Erythroblast (primary cell): ENCODE measurements around the gene SULT1E1.
"Not testable (repeated sequence)": the region's sequence is repeated elsewhere in the genome, so short reads cannot be mapped to it uniquely, and the experiment has no call there.

Experiments used
- DNase-seq, 2 experiments: peaks; one replicate each; lab custom pipeline; 2025; lab: John Stamatoyannopoulos, UW
- GATA1 ChIP-seq: IDR thresholded peaks from 2 replicates; pipeline ENCODE4 v1.6.1; 2011; ENCODE audit warnings: low read depth, mild to moderate bottlenecking, control low read depth, low read length, moderate library complexity
- POLR2A ChIP-seq: IDR thresholded peaks from 2 replicates; pipeline ENCODE4 v1.6.1; 2011; ENCODE audit warnings: mild to moderate bottlenecking, low read length

SULT1E1 gene

DNA sequence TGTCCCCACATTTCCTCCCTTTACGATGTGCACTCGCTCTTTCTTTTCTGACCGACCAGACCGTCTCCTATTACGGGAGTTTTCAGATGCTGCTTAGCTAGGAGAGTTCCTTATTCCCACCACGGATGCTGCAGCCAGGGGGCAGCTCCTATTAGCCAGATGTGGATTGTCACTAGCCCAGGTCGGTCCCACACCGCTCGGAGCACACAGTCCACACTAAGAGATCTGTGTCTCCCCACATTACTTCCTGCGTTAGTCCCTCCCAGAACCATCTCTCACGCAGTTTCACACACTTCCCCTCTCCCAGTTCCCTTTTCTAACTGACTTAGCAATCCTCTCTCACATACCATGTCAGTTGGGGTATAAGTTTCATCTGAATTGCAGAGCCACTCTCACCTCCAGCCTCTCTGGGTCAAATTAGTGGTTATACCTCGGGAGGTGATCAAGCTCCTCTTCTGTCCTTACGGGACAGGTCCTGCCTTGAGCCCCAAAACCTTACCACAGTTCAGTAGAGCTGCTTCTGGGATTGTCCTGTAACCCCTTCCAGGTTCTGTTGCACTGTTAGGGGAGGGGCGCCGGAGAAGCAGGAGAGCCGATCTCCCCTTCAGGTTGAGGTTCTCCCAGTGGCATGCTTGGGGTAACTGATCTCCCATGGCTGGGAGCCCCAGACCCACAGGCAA lies 28.2 kb downstream of the SULT1E1 start:
- TF ChIP-seq GATA1 (no peak), POLR2A (no peak)
- DNase-seq = peak; percentile 35 to 37

- TF ChIP-seq GATA1 (no peak), POLR2A (no peak)
- no peak for DNase-seq
These were observed 28.7 kb downstream of the SULT1E1 start for GRCh38 chr4:69831270-69831627.

GRCh38 chr4:69830560-69831269 lies 29.2 kb downstream of the SULT1E1 start:
- peak; percentile 7 to 14 for DNase-seq

GRCh38 chr4:69830192-69830559 lies 29.8 kb downstream of the SULT1E1 start:
- no peak for DNase-seq
- TF ChIP-seq POLR2A = no peak
- no peak for TF ChIP-seq GATA1

More at GRCh38 chr4:69830560-69831269, 29.2 kb downstream of the SULT1E1 start:
- no peak for TF ChIP-seq POLR2A
- TF ChIP-seq GATA1 = no peak

DNA sequence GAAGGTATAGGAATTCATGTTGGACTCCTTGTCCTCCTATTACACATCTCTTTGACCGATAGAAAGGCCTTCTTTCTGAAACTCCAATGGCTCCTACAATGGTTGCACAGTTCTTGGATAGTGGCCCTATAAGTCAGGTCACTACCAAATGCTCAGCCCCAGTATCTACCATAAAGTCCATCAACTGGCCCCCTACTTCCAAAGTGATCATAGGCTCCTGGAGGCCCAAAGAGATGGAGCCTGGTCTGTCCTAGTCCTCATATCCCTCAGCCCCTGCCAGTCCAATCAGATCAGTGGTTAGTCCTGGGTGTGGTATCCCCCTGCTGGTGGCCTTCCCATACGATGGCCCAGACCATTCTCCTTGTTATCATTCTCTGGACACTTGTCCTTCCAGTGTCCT lies 30.3 kb downstream of the SULT1E1 start:
- DNase-seq = peak in 1 of 2 experiments; percentile 3

DNA sequence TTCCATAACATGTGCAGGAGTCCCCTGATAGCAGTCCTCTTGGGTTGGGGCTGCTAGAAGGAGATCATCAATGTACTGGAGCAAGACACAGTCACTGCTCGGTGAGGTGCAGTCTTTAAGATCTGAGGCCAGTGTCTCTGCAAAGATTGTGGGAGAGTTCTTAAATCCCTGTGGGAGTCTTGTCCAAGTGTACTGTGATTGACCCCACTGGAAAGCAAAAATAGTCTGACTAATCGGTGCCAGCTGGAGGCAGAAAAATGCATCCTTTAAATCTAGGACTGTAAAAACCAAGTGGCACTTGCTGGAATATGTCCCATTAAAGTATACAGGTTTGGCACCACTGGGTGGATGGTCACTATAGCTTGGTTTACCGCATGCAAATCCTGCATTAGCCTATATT lies 31.1 kb downstream of the SULT1E1 start:
- no peak for TF ChIP-seq GATA1
- no peak for TF ChIP-seq POLR2A
- no peak for DNase-seq

More for the DNA sequence above, 30.3 kb downstream of the SULT1E1 start:
- TF ChIP-seq GATA1 (no peak), POLR2A (no peak)

- DNase-seq = not testable (repeated sequence)
These were observed 34.9 kb downstream of the SULT1E1 start for GRCh38 chr4:69825056-69825455.

GRCh38 chr4:69823481-69824186 lies 36.3 kb downstream of the SULT1E1 start:
- no peak for TF ChIP-seq GATA1
- TF ChIP-seq POLR2A = no peak
- peak; percentile 26 to 30 for DNase-seq

DNA sequence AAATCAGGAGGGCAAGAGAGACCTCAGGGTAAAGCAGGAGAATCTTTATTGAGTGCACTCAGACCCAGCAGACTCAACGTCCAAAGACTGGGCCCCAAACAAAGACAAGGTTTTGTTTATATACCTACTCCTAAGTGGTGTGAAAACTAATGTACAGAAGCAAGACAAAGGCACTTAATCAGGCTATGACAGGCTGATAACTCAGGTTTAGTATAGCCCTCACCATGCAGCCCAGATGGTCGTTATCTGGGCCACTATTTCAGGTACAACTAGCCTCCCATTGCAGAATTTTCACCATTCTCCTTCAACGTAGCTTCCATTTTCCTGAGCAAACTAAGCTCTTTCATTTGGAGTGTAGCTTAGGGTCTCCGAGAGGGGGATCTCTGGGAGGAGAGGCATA lies 36.9 kb downstream of the SULT1E1 start:
- no peak for DNase-seq
- TF ChIP-seq POLR2A = no peak
- TF ChIP-seq GATA1 = no peak

DNA sequence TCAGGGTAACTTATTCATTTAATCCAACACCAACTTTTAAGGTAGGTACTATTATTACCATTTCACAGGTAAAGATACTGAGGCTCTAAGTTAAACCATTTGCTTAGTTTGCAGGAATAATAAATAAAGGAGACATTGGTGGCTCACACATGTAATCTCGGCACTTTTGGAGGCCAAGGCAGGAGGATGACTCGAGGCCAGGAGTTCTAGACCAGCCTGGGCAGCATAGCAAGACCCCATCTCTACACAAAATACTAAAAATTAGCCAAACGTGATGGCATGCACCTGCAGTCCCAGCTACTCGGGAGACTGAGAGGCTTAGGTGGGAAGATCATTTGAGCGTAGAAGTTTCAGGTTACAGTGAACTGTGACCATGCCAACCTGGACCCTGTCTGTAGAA lies 37.7 kb downstream of the SULT1E1 start:
- TF ChIP-seq POLR2A (no peak), GATA1 (no peak)
- DNase-seq = no peak

DNA sequence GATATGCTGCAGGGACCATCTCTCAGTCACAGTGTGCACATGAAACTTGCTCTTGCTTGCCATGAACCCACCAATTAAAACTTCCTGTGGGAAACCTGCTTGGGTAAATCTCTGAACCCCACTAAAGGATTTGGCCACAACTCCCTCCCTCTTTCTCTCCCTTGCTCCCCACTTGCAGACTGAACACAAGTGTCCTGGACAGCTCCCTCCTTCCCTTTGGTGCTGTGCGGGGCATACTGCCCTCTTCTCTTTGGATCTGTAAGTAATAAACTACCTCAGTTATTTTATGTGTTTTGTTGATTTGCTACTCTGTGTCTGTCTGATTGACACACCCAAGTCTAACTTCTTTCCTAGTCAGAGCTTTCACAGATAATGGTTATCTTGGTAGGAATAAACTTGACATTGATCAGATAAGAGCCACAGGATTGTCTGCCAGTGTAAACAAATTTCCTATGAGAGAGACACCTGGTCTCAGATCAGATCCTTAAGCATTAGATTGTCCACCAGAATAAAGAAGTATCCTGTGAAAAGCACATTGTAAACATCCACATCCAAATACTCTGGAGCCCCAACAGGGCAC lies 41.8 kb downstream of the SULT1E1 start:
- no peak for DNase-seq
- TF ChIP-seq GATA1 (no peak), POLR2A (no peak)

- DNase-seq = no peak
- no peak for TF ChIP-seq GATA1
These were observed 43.7 kb downstream of the SULT1E1 start for GRCh38 chr4:69816236-69816635.

- DNase-seq = no peak
- TF ChIP-seq POLR2A = no peak
- TF ChIP-seq GATA1 = no peak
These were observed 46.3 kb downstream of the SULT1E1 start for GRCh38 chr4:69813628-69814027.

- no peak for TF ChIP-seq POLR2A
- TF ChIP-seq GATA1 = no peak
- DNase-seq = no peak
These were observed 48.8 kb downstream of the SULT1E1 start for GRCh38 chr4:69811166-69811565.
